SW480 (cell line): Measurements from ENCODE around the gene SLC2A4.

Experiments used
- DNase-seq: peaks from one replicate; pipeline ENCODE4 v3.0.0-alpha.2; 2016; ENCODE audit warnings: low spot score

Gene SLC2A4

GRCh38 chr17:7279448-7279847 lies 2.1 kb upstream of the SLC2A4 start:
- DNase-seq = no peak

GRCh38 chr17:7280519-7281073 lies 922 bp upstream of the SLC2A4 start:
- peak; percentile 90 for DNase-seq

- DNase-seq = no peak
These were observed 634 bp downstream of the SLC2A4 start for GRCh38 chr17:7281953-7282751.

- no peak for DNase-seq
These were observed 1.3 kb downstream of the SLC2A4 start for GRCh38 chr17:7282752-7283321.

GRCh38 chr17:7283471-7284216 lies 2.1 kb downstream of the SLC2A4 start:
- no peak for DNase-seq

GRCh38 chr17:7284911-7285310 lies 3.4 kb downstream of the SLC2A4 start:
- no peak for DNase-seq

GRCh38 chr17:7285679-7286078 lies 4.2 kb downstream of the SLC2A4 start:
- no peak for DNase-seq

- no peak for DNase-seq
These were observed 7.9 kb downstream of the SLC2A4 start for GRCh38 chr17:7289256-7290032.

- DNase-seq = no peak
These were observed 8.6 kb downstream of the SLC2A4 start for GRCh38 chr17:7290166-7290565.

GRCh38 chr17:7290685-7291084 lies 9.2 kb downstream of the SLC2A4 start:
- DNase-seq = no peak

GRCh38 chr17:7292194-7292593 lies 10.7 kb downstream of the SLC2A4 start:
- no peak for DNase-seq

- no peak for DNase-seq
These were observed 11.2 kb downstream of the SLC2A4 start for GRCh38 chr17:7292729-7293128.

GRCh38 chr17:7293159-7293558 lies 11.6 kb downstream of the SLC2A4 start:
- DNase-seq = no peak

- DNase-seq = peak; percentile 88
These were observed 12.5 kb downstream of the SLC2A4 start for GRCh38 chr17:7293816-7294613.

- DNase-seq = peak; percentile 96
These were observed 13.2 kb downstream of the SLC2A4 start, which contains the start of gene YBX2 for GRCh38 chr17:7294614-7295153. TSS of gene YBX2 (minus strand) at chr17:7294639. CDS start at chr17:7294500, 139 bp downstream.

- DNase-seq = peak; percentile 77
These were observed 14.0 kb downstream of the SLC2A4 start for GRCh38 chr17:7295230-7296180.

GRCh38 chr17:7296189-7296861 lies 14.8 kb downstream of the SLC2A4 start:
- peak; percentile 87 for DNase-seq

GRCh38 chr17:7304179-7304578 lies 22.7 kb downstream of the SLC2A4 start:
- no peak for DNase-seq
